Colonic mucosa (tissue), 4 donors: ENCODE measurements around the gene GFOD1. TPM values are rescaled to one million over a fixed set of nuclear protein-coding genes. Genes with fewer than 3 reads are reported as not detected.

Experiments
- DNase-seq: peaks from one replicate; pipeline ENCODE4 v3.0.0-alpha.2; 2020
- H3K27ac ChIP-seq: fragments of 200-600 bp; one replicate; pipeline ENCODE4 v1.8.0; 2021
- H3K27me3 ChIP-seq: fragments of 200-600 bp; one replicate; pipeline ENCODE4 v1.8.0; 2021
- H3K36me3 ChIP-seq: fragments of 200-600 bp; one replicate; pipeline ENCODE4 v1.8.0; 2021
- H3K4me1 ChIP-seq: fragments of 200-600 bp; one replicate; pipeline ENCODE4 v1.8.0; 2021; ENCODE audit warnings: mild to moderate bottlenecking
- H3K4me3 ChIP-seq: fragments of 200-600 bp; one replicate; pipeline ENCODE4 v1.8.0; 2021
- H3K9ac ChIP-seq, 2 donors: one replicate each; pipeline ENCODE4 v1.7.0; 2013; ENCODE audit warnings: control low read depth in 2 of 2, low read depth in 2 of 2, low read length in 2 of 2
- H3K9me3 ChIP-seq: fragments of 200-600 bp; one replicate; pipeline ENCODE4 v1.8.0; 2021
- CTCF ChIP-seq: fragments of 200-600 bp; IDR thresholded peaks from one replicate; pipeline ENCODE4 v1.8.0; 2022; ENCODE audit warnings: antibody characterized with exemption, mild to moderate bottlenecking
- intact Hi-C: fragments of 100-400 bp; cut with DNase I; formaldehyde crosslinking; loops from one replicate; pipeline ENCODE4 v1.14.1; 2022
- total RNA-seq, 2 donors: library from RNA; stranded (reverse); fragmentation: NEBNext Ultra II Directional in 1 of 2; extraction: Animal tissue kit (Norgen Biotek cat#: 25700) in 1 of 2; gene quantifications; one replicate each; pipeline ENCODE4 v1.2.1, GENCODE V29; 2021
- donor health status: healthy.
- donor health status: DM: no; HTN: no; CAD: no.
- donor health status: DM: no; HTN: no; CAD: no.

The GFOD1 gene
- total RNA-seq, 2 donors from 2014 or later, result 6.9 to 7.6 TPM

GRCh38 chr6:13355043-13355945 lies 132.1 kb downstream of the GFOD1 start:
- Histone ChIP-seq H3K4me1 (no peaks in the 10 kb centered on the region), H3K9me3 (no peaks in the 10 kb centered on the region), H3K9ac (no peak overlapping the region), H3K27me3 (no peaks in the 10 kb centered on the region), H3K27ac (peak overlapping the region; percentile 21), H3K4me3 (no peak overlapping the region), H3K36me3 (no peaks in the 10 kb centered on the region)
- no peak for DNase-seq
- no peak for TF ChIP-seq CTCF
- intact Hi-C loops, result no loop called here

GRCh38 chr6:13354331-13355042 lies 132.9 kb downstream of the GFOD1 start:
- H3K36me3 ChIP-seq, result no peaks in the 10 kb centered on the region
- no peaks in the 10 kb centered on the region for H3K9me3 ChIP-seq
- H3K27me3 ChIP-seq, result no peaks in the 10 kb centered on the region
- no peak overlapping the region for H3K9ac ChIP-seq
- no peak overlapping the region for H3K4me3 ChIP-seq
- H3K27ac ChIP-seq, result peak overlapping the region; percentile 21
- no peak for TF ChIP-seq CTCF
- DNase-seq, result no peak
- intact Hi-C loops, result no loop called here
- no peaks in the 10 kb centered on the region for H3K4me1 ChIP-seq

GRCh38 chr6:13352165-13352564 lies 135.2 kb downstream of the GFOD1 start:
- no peaks in the 10 kb centered on the region for H3K9me3 ChIP-seq
- H3K4me3 ChIP-seq, result no peak overlapping the region
- intact Hi-C loops, result no loop called here
- no peaks in the 10 kb centered on the region for H3K4me1 ChIP-seq
- TF ChIP-seq CTCF, result no peak
- no peak overlapping the region for H3K9ac ChIP-seq
- H3K36me3 ChIP-seq, result no peaks in the 10 kb centered on the region
- no peaks in the 10 kb centered on the region for H3K27me3 ChIP-seq
- no peak overlapping the region for H3K27ac ChIP-seq
- no peak for DNase-seq

GRCh38 chr6:13351271-13351670 lies 136.1 kb downstream of the GFOD1 start:
- H3K4me1 ChIP-seq, result no peaks in the 10 kb centered on the region
- H3K9me3 ChIP-seq, result no peaks in the 10 kb centered on the region
- H3K27ac ChIP-seq, result no peak overlapping the region
- H3K9ac ChIP-seq, result no peak overlapping the region
- H3K27me3 ChIP-seq, result no peaks in the 10 kb centered on the region
- TF ChIP-seq CTCF, result no peak
- H3K36me3 ChIP-seq, result no peaks in the 10 kb centered on the region
- DNase-seq, result no peak
- intact Hi-C loops, result no loop called here
- H3K4me3 ChIP-seq, result no peak overlapping the region

GRCh38 chr6:13349811-13350506 lies 137.4 kb downstream of the GFOD1 start:
- no peak for DNase-seq
- intact Hi-C loops, result no loop called here
- H3K27me3 ChIP-seq, result no peaks in the 10 kb centered on the region
- H3K27ac ChIP-seq, result no peak overlapping the region
- no peaks in the 10 kb centered on the region for H3K9me3 ChIP-seq
- no peak overlapping the region for H3K9ac ChIP-seq
- H3K4me1 ChIP-seq, result no peaks in the 10 kb centered on the region
- H3K36me3 ChIP-seq, result no peaks in the 10 kb centered on the region
- no peak for TF ChIP-seq CTCF
- no peak overlapping the region for H3K4me3 ChIP-seq
